Breast epithelium (tissue), 3 donors: ENCODE measurements around the gene FERMT3.

Experiments used
- CTCF ChIP-seq, 3 donors: fragments of 450-650 bp; IDR thresholded peaks; one replicate each; pipeline ENCODE4 v1.5.1; 2016 to 2017; ENCODE audit warnings: antibody characterized with exemption in 3 of 3, mild to moderate bottlenecking in 3 of 3, moderate library complexity in 3 of 3
- POLR2A ChIP-seq: fragments of 450-650 bp; IDR thresholded peaks from one replicate; pipeline ENCODE4 v1.6.1; 2016; ENCODE audit warnings: antibody characterized with exemption, mild to moderate bottlenecking, moderate library complexity
- POLR2AphosphoS5 ChIP-seq, 3 donors: sonication (generic); formaldehyde crosslinking; IDR thresholded peaks; one replicate each; pipeline ENCODE4 v1.6.1; 2017; ENCODE audit warnings: antibody characterized with exemption in 3 of 3

- no peak for TF ChIP-seq POLR2A
- TF ChIP-seq CTCF (IDR thresholded peaks at IDR 0.05) = no peak
- TF ChIP-seq POLR2AphosphoS5 (IDR thresholded peaks at IDR 0.05) = no peak
These were observed 9.9 kb upstream of the FERMT3 start for GRCh38 chr11:64196626-64197025.
